OCI-M2 (cell line): ENCODE data around the gene COPS9.

ENCODE experiments used
- DNase-seq: peaks from one replicate; lab custom pipeline; 2025; ENCODE audit not compliant: unreplicated experiment; lab: John Stamatoyannopoulos, UW

COPS9 gene

GRCh38 chr2:240137596-240138253, 1.6 kb upstream of the COPS9 start:
- no peak for DNase-seq

GRCh38 chr2:240136671-240137292, 677 bp upstream of the COPS9 start:
- DNase-seq = no peak

GRCh38 chr2:240135706-240136012, 446 bp downstream of the COPS9 start:
- no peak for DNase-seq

- no peak for DNase-seq
Measured at GRCh38 chr2:240134956-240135520, 1.1 kb downstream of the COPS9 start.

- DNase-seq = no peak
Measured at GRCh38 chr2:240134466-240134865, 1.6 kb downstream of the COPS9 start.

GRCh38 chr2:240133401-240133800, 2.7 kb downstream of the COPS9 start:
- DNase-seq = no peak

- DNase-seq = no peak
Measured at GRCh38 chr2:240132651-240132980, 3.5 kb downstream of the COPS9 start.

GRCh38 chr2:240131941-240132650, 4.0 kb downstream of the COPS9 start:
- DNase-seq = no peak

- DNase-seq = no peak
Measured at GRCh38 chr2:240131296-240131695, 4.8 kb downstream of the COPS9 start.

- no peak for DNase-seq
Measured at GRCh38 chr2:240130393-240131195, 5.5 kb downstream of the COPS9 start.

- no peak for DNase-seq
Measured at GRCh38 chr2:240129731-240130392, 6.2 kb downstream of the COPS9 start.

GRCh38 chr2:240129311-240129710, 6.8 kb downstream of the COPS9 start:
- DNase-seq = no peak

- DNase-seq = no peak
Measured at GRCh38 chr2:240128608-240129145, 7.4 kb downstream of the COPS9 start.

- no peak for DNase-seq
Measured at GRCh38 chr2:240127911-240128607, 8.0 kb downstream of the COPS9 start.

GRCh38 chr2:240127191-240127750, 8.8 kb downstream of the COPS9 start:
- no peak for DNase-seq

- DNase-seq = no peak
Measured at GRCh38 chr2:240126731-240127130, 9.4 kb downstream of the COPS9 start.

GRCh38 chr2:240125742-240126141, 10.4 kb downstream of the COPS9 start:
- DNase-seq = no peak

GRCh38 chr2:240124651-240125030, 11.5 kb downstream of the COPS9 start:
- no peak for DNase-seq

GRCh38 chr2:240123821-240124650, 12.1 kb downstream of the COPS9 start:
- no peak for DNase-seq
